ENCODE measurements around the gene AQP7. TPM values are rescaled to one million over a fixed set of nuclear protein-coding genes. Genes with fewer than 3 reads are reported as not detected.
A peak's percentile ranks its signal among the peaks of the same experiment; 100 is the strongest.
"Not testable (repeated sequence)": the region's sequence is repeated elsewhere in the genome, so short reads cannot be mapped to it uniquely, and the experiment has no call there.

The AQP7 gene
- total and polyA plus RNA-seq, 7 experiments from 2014 or later, result 0.32 to 1.9 (median 0.87) TPM; not detected in 1

GRCh38 chr9:33408087-33408486 lies 5.7 kb upstream of the AQP7 start:
- H3K36me3 ChIP-seq (ENCODE audit: control insufficient read depth in 2 of 3, insufficient read depth in 3 of 3, low read length in 3 of 3), result no peaks in the 10 kb centered on the region
- POLR2A ChIA-PET, result interaction anchor here (0.8 to 2.1 kb wide), 3 partner anchors 9 to 59 kb away, joined by 3 to 7 read pairs (median 6); partner anchors contain the start of gene AQP3
- H3K27ac ChIP-seq (ENCODE audit: low read depth, low read length), result no peak overlapping the region
- H3K27me3 Mint-ChIP-seq, result peaks cover 0 to 4% (median 0%) of the 10 kb centered on the region in 5 donors
- ATAC-seq (no peak), DNase-seq (no peak)
- no peaks in the 10 kb centered on the region for H3K36me3 Mint-ChIP-seq
- no peaks in the 10 kb centered on the region for H3K27me3 ChIP-seq (ENCODE audit: control insufficient read depth in 2 of 2, insufficient read depth in 2 of 2, low read length in 2 of 2)
- H3K4me3 ChIP-seq (ENCODE audit: low read length), result no peak overlapping the region
- no peaks in the 10 kb centered on the region for H3K4me1 ChIP-seq (ENCODE audit: control insufficient read depth in 2 of 2, insufficient read depth in 2 of 2, low read length in 2 of 2)
- no peak overlapping the region for H3K4me3 Mint-ChIP-seq
- no peaks in the 10 kb centered on the region for H3K9me3 ChIP-seq (ENCODE audit: control insufficient read depth in 2 of 3, low read length in 3 of 3)
- intact Hi-C loops (cut with micrococcal nuclease), result no loop called here
- peak overlapping the region in 3 of 9 donors; percentile 17 to 77 (median 47) for H3K27ac Mint-ChIP-seq
- H3K4me1 Mint-ChIP-seq, result peaks cover 4 to 14% (median 10%) of the 10 kb centered on the region in 7 donors
- CTCF ChIA-PET, result interaction anchor here (1.0 to 1.1 kb wide), 2 partner anchors 45 to 65 kb away, joined by 3 read pairs; partner anchors contain the start of gene NOL6
- no peaks in the 10 kb centered on the region for H3K9me3 Mint-ChIP-seq

GRCh38 chr9:33407061-33407460 lies 4.7 kb upstream of the AQP7 start:
- no peaks in the 10 kb centered on the region for H3K27me3 ChIP-seq (ENCODE audit: control insufficient read depth in 2 of 2, insufficient read depth in 2 of 2, low read length in 2 of 2)
- Mint-ChIP-seq H3K4me3 (no peak overlapping the region), H3K4me1 (peaks cover 5 to 14% (median 10%) of the 10 kb centered on the region in 7 donors), H3K27me3 (peaks cover 0 to 4% (median 0%) of the 10 kb centered on the region in 5 donors), H3K36me3 (no peaks in the 10 kb centered on the region), H3K27ac (peak overlapping the region in 3 of 9 donors; percentile 80 to 87 (median 81)), H3K9me3 (no peaks in the 10 kb centered on the region)
- ChIA-PET POLR2A (interaction anchor here (0.7 to 2.1 kb wide), 3 partner anchors 10 to 65 kb away, joined by 4 to 7 read pairs (median 6); partner anchors contain the start of gene AQP3), CTCF (interaction anchor here (0.7 to 1.1 kb wide), 4 partner anchors 8 to 110 kb away, joined by 3 to 5 read pairs (median 3); no protein-coding TSS in a partner anchor)
- H3K4me3 ChIP-seq (ENCODE audit: low read length), result no peak overlapping the region
- no peak overlapping the region for H3K27ac ChIP-seq (ENCODE audit: low read depth, low read length)
- intact Hi-C loops (cut with micrococcal nuclease), result no loop called here
- no peaks in the 10 kb centered on the region for H3K36me3 ChIP-seq (ENCODE audit: control insufficient read depth in 2 of 3, insufficient read depth in 3 of 3, low read length in 3 of 3)
- DNase-seq (no peak), ATAC-seq (no peak)
- H3K9me3 ChIP-seq (ENCODE audit: control insufficient read depth in 2 of 3, low read length in 3 of 3), result no peaks in the 10 kb centered on the region
- no peaks in the 10 kb centered on the region for H3K4me1 ChIP-seq (ENCODE audit: control insufficient read depth in 2 of 2, insufficient read depth in 2 of 2, low read length in 2 of 2)

GRCh38 chr9:33404788-33405362 lies 2.5 kb upstream of the AQP7 start:
- Histone ChIP-seq H3K4me3 (ENCODE audit: low read length) (no peak overlapping the region), H3K36me3 (ENCODE audit: control insufficient read depth in 2 of 3, insufficient read depth in 3 of 3, low read length in 3 of 3) (no peaks in the 10 kb centered on the region), H3K27ac (ENCODE audit: low read depth, low read length) (no peak overlapping the region), H3K9me3 (ENCODE audit: control insufficient read depth in 2 of 3, low read length in 3 of 3) (no peaks in the 10 kb centered on the region), H3K27me3 (ENCODE audit: control insufficient read depth in 2 of 2, insufficient read depth in 2 of 2, low read length in 2 of 2) (no peaks in the 10 kb centered on the region), H3K4me1 (ENCODE audit: control insufficient read depth in 2 of 2, insufficient read depth in 2 of 2, low read length in 2 of 2) (no peaks in the 10 kb centered on the region)
- intact Hi-C loops (cut with micrococcal nuclease), result loop anchor here in 1 of 2 donors (5.0 kb wide), 1 partner anchor 317 kb away; no protein-coding TSS in a partner anchor
- DNase-seq (no peak), ATAC-seq (no peak)
- ChIA-PET POLR2A (interaction anchor here (0.8 to 3.8 kb wide), 8 partner anchors 11 to 69 kb away, joined by 3 to 40 read pairs (median 6); partner anchors contain the start of genes AQP3 and NOL6), CTCF (interaction anchor here (1.0 to 4.9 kb wide), 6 partner anchors 10 to 68 kb away, joined by 3 to 75 read pairs (median 23); partner anchors contain the start of genes AQP3 and NOL6)
- peak overlapping the region in 8 of 9 donors; percentile 12 to 82 (median 76) for H3K27ac Mint-ChIP-seq
- no peaks in the 10 kb centered on the region for H3K36me3 Mint-ChIP-seq
- H3K9me3 Mint-ChIP-seq, result no peaks in the 10 kb centered on the region
- H3K4me1 Mint-ChIP-seq, result peaks cover 4 to 14% (median 10%) of the 10 kb centered on the region in 7 donors
- H3K27me3 Mint-ChIP-seq, result peaks cover 0 to 4% (median 0%) of the 10 kb centered on the region in 5 donors
- no peak overlapping the region for H3K4me3 Mint-ChIP-seq

GRCh38 chr9:33403941-33404787 lies 1.8 kb upstream of the AQP7 start:
- intact Hi-C loops (cut with micrococcal nuclease), result loop anchor here (1.0 to 5.0 kb wide), 9 partner anchors 11 to 318 kb away; partner anchors contain the start of gene AQP3 (in 2 of the 2)
- Mint-ChIP-seq H3K4me1 (peaks cover 4 to 14% (median 10%) of the 10 kb centered on the region in 7 donors), H3K36me3 (no peaks in the 10 kb centered on the region)

GRCh38 chr9:33401809-33402208 lies 559 bp downstream of the AQP7 start:
- H3K36me3 Mint-ChIP-seq; H3K9me3 ChIP-seq (ENCODE audit: control insufficient read depth in 2 of 3, low read length in 3 of 3); H3K9me3 Mint-ChIP-seq; H3K27me3 ChIP-seq (ENCODE audit: control insufficient read depth in 2 of 2, insufficient read depth in 2 of 2, low read length in 2 of 2); H3K4me3 ChIP-seq (ENCODE audit: low read length); H3K4me1 ChIP-seq (ENCODE audit: control insufficient read depth in 2 of 2, insufficient read depth in 2 of 2, low read length in 2 of 2); H3K4me3 Mint-ChIP-seq; H3K27me3 Mint-ChIP-seq; H3K36me3 ChIP-seq (ENCODE audit: control insufficient read depth in 2 of 3, insufficient read depth in 3 of 3, low read length in 3 of 3); POLR2A ChIA-PET; DNase-seq; H3K27ac ChIP-seq (ENCODE audit: low read depth, low read length); ATAC-seq: not testable (repeated sequence)
- intact Hi-C loops (cut with micrococcal nuclease), result loop anchor here in 1 of 2 donors (5.0 kb wide), 1 partner anchor 320 kb away; no protein-coding TSS in a partner anchor
- Mint-ChIP-seq H3K27ac (peak overlapping the region in 1 of 9 donors; percentile 42), H3K4me1 (peaks cover 4 to 14% (median 10%) of the 10 kb centered on the region in 7 donors)
- CTCF ChIA-PET, result interaction anchor here (4.9 kb wide), 1 partner anchor 51 kb away, joined by 23 read pairs; no protein-coding TSS in a partner anchor

More at GRCh38 chr9:33403941-33404787, 1.8 kb upstream of the AQP7 start:
- Mint-ChIP-seq H3K27me3 (peaks cover 0 to 4% (median 0%) of the 10 kb centered on the region in 5 donors), H3K27ac (peak overlapping the region in 8 of 9 donors; percentile 12 to 82 (median 76)), H3K4me3 (no peak overlapping the region), H3K9me3 (no peaks in the 10 kb centered on the region)
- Histone ChIP-seq H3K4me1 (ENCODE audit: control insufficient read depth in 2 of 2, insufficient read depth in 2 of 2, low read length in 2 of 2) (no peaks in the 10 kb centered on the region), H3K4me3 (ENCODE audit: low read length) (no peak overlapping the region), H3K27me3 (ENCODE audit: control insufficient read depth in 2 of 2, insufficient read depth in 2 of 2, low read length in 2 of 2) (no peaks in the 10 kb centered on the region), H3K27ac (ENCODE audit: low read depth, low read length) (no peak overlapping the region), H3K36me3 (ENCODE audit: control insufficient read depth in 2 of 3, insufficient read depth in 3 of 3, low read length in 3 of 3) (no peaks in the 10 kb centered on the region), H3K9me3 (ENCODE audit: control insufficient read depth in 2 of 3, low read length in 3 of 3) (no peaks in the 10 kb centered on the region)
- DNase-seq, result no peak
- ChIA-PET POLR2A (interaction anchor here (0.8 to 3.8 kb wide), 16 partner anchors 8 to 70 kb away, joined by 3 to 40 read pairs (median 4); partner anchors contain the start of genes AQP3 and NOL6), CTCF (interaction anchor here (0.6 to 4.9 kb wide), 11 partner anchors 11 to 917 kb away, joined by 3 to 75 read pairs (median 6); partner anchors contain the start of genes AQP3 and NOL6)
- ATAC-seq, result no peak

GRCh38 chr9:33399047-33399446 lies 3.3 kb downstream of the AQP7 start:
- H3K9me3 ChIP-seq (ENCODE audit: control insufficient read depth in 2 of 3, low read length in 3 of 3); H3K27ac Mint-ChIP-seq; DNase-seq; H3K27me3 ChIP-seq (ENCODE audit: control insufficient read depth in 2 of 2, insufficient read depth in 2 of 2, low read length in 2 of 2); H3K4me3 ChIP-seq (ENCODE audit: low read length); H3K36me3 Mint-ChIP-seq; POLR2A ChIA-PET; H3K9me3 Mint-ChIP-seq; H3K27ac ChIP-seq (ENCODE audit: low read depth, low read length); H3K27me3 Mint-ChIP-seq; H3K4me1 Mint-ChIP-seq; H3K4me1 ChIP-seq (ENCODE audit: control insufficient read depth in 2 of 2, insufficient read depth in 2 of 2, low read length in 2 of 2); intact Hi-C loops (cut with micrococcal nuclease); H3K36me3 ChIP-seq (ENCODE audit: control insufficient read depth in 2 of 3, insufficient read depth in 3 of 3, low read length in 3 of 3); ATAC-seq; H3K4me3 Mint-ChIP-seq: not testable (repeated sequence)
- CTCF ChIA-PET, result interaction anchor here (0.6 to 3.7 kb wide), 4 partner anchors 8 to 164 kb away, joined by 3 to 17 read pairs (median 3); no protein-coding TSS in a partner anchor

All from naive thymus-derived CD4-positive, alpha-beta T cell (primary cell).